Body of pancreas (tissue), 4 donors: ENCODE data around the gene LPCAT3. TPM values are rescaled to one million over a fixed set of nuclear protein-coding genes. Genes with fewer than 3 reads are reported as not detected.
"Not testable (repeated sequence)": the region's sequence is repeated elsewhere in the genome, so short reads cannot be mapped to it uniquely, and the experiment has no call there.

Experiments
- ATAC-seq: fragments of 150-250 bp; one replicate; pipeline ENCODE4 v1.9.1; 2016
- DNase-seq, 4 donors: peaks; one replicate each; pipeline ENCODE4 v3.0.0-alpha.2; 2019
- H3K27ac ChIP-seq, 4 donors: fragments of 200-600 bp; sonication (generic); 1 replicate in 3 of 4; 2 replicates in 1 of 4; pipeline versions ENCODE4 v1.5.1 to v1.6.1; 2016 to 2019; ENCODE audit warnings: mild to moderate bottlenecking in 1 of 4, mixed read lengths in 1 of 4, moderate library complexity in 1 of 4
- H3K27me3 ChIP-seq, 2 donors: fragments of 200-600 bp; sonication (generic); one replicate each; pipeline ENCODE4 v1.6.0; 2016; ENCODE audit warnings: mild to moderate bottlenecking in 1 of 2
- H3K36me3 ChIP-seq, 2 donors: fragments of 200-600 bp; sonication (generic); replicated peaks in 1 of 2; 2 replicates each; pipeline ENCODE4 v1.5.1; 2016; ENCODE audit warnings: low read depth in 2 of 2; ENCODE audit not compliant: insufficient read depth in 1 of 2
- H3K4me1 ChIP-seq: fragments of 200-600 bp; sonication (generic); one replicate; pipeline ENCODE4 v1.6.0; 2016
- H3K4me3 ChIP-seq, 2 donors: fragments of 200-600 bp; sonication (generic); 1 replicate in 1 of 2; 2 replicates in 1 of 2; pipeline ENCODE4 v1.5.1; 2016 to 2019
- H3K9me3 ChIP-seq, 3 donors: fragments of 200-600 bp; sonication (generic); 1 replicate in 2 of 3; 2 replicates in 1 of 3; pipeline ENCODE4 v1.5.1; 2016
- CTCF ChIP-seq, 7 experiments: fragments of 450-650 bp in 4 of 7; fragments of 200-600 bp in 3 of 7; sonication (generic) in 3 of 7; IDR thresholded peaks; one replicate each; pipeline ENCODE4 v1.5.1; 2016 to 2019; ENCODE audit warnings: antibody characterized with exemption in 7 of 7
- POLR2A ChIP-seq, 3 donors: fragments of 450-650 bp; IDR thresholded peaks; one replicate each; pipeline ENCODE4 v1.6.1; 2016; ENCODE audit warnings: antibody characterized with exemption in 3 of 3, mild to moderate bottlenecking in 2 of 3
- WGBS, 2 donors: methylation state at CpG; one replicate each; pipeline ENCODE4 v1.1.5; 2017; 5-methylcytosine and 5-hydroxymethylcytosine counted together
- intact Hi-C: fragments of 100-400 bp; cut with DNase I; formaldehyde crosslinking; loops from one replicate; pipeline ENCODE4 v1.15.1; 2023
- total RNA-seq, 2 donors: library from RNA; depleted of rRNA; stranded (reverse); fragments of >200 nt; gene quantifications; one replicate each; pipeline ENCODE4 v1.1.0, GENCODE V29; 2016

The LPCAT3 gene
- total RNA-seq, 2 donors from 2014 or later: 21.5 to 39.6 TPM

- ATAC-seq (no peak), DNase-seq (no peak)
- no peak for TF ChIP-seq POLR2A (IDR thresholded peaks at IDR 0.05)
- WGBS, 2 donors: 82 to 84% methylated on average over 9 of the region's 9 CpGs
- Histone ChIP-seq H3K27me3 (no peaks in the 10 kb centered on the region), H3K36me3 (no peaks in the 10 kb centered on the region), H3K9me3 (no peaks in the 10 kb centered on the region), H3K4me3 (no peak overlapping the region), H3K4me1 (peaks cover 17% of the 10 kb centered on the region), H3K27ac (peak overlapping the region in 1 of 4 donors; percentile 76)
- intact Hi-C loops: no loop called here
Observed at GRCh38 chr12:7058850-7059395, 40.6 kb upstream of the LPCAT3 start.

- no peak for DNase-seq
- 71 to 79% methylated on average over 2 to 3 of the region's 3 CpGs for WGBS, 2 donors
- Histone ChIP-seq H3K4me3 (no peak overlapping the region), H3K27ac (no peak overlapping the region), H3K9me3 (no peaks in the 10 kb centered on the region), H3K27me3 (no peaks in the 10 kb centered on the region), H3K4me1 (peaks cover 17% of the 10 kb centered on the region), H3K36me3 (no peaks in the 10 kb centered on the region)
- no peak for ATAC-seq
- intact Hi-C loops: no loop called here
- TF ChIP-seq POLR2A (IDR thresholded peaks at IDR 0.05): no peak
- TF ChIP-seq CTCF (IDR thresholded peaks at IDR 0.05): no peak
Observed at GRCh38 chr12:7058163-7058845, 40.0 kb upstream of the LPCAT3 start.

- intact Hi-C loops, H3K36me3 ChIP-seq, H3K4me3 ChIP-seq, H3K27ac ChIP-seq, H3K27me3 ChIP-seq, ATAC-seq, H3K9me3 ChIP-seq, DNase-seq: not testable (repeated sequence)
- 89 to 96% methylated on average over 2 of the region's 2 CpGs for WGBS, 2 donors
- H3K4me1 ChIP-seq: peaks cover 17% of the 10 kb centered on the region
Observed at GRCh38 chr12:7055736-7056135, 37.5 kb upstream of the LPCAT3 start.

- intact Hi-C loops: no loop called here
- Histone ChIP-seq H3K27ac (no peak overlapping the region), H3K4me3 (no peak overlapping the region), H3K27me3 (no peaks in the 10 kb centered on the region), H3K4me1 (peaks cover 11% of the 10 kb centered on the region), H3K36me3 (no peaks in the 10 kb centered on the region), H3K9me3 (no peaks in the 10 kb centered on the region)
- WGBS, 2 donors: 67 to 73% methylated on average over 4 of the region's 4 CpGs
- no peak for ATAC-seq
- no peak for DNase-seq
- TF ChIP-seq CTCF (IDR thresholded peaks at IDR 0.05): no peak
- TF ChIP-seq POLR2A (IDR thresholded peaks at IDR 0.05): no peak
Observed at GRCh38 chr12:7054925-7055324, 36.6 kb upstream of the LPCAT3 start.

GRCh38 chr12:7049973-7050372, 31.7 kb upstream of the LPCAT3 start:
- H3K36me3 ChIP-seq, H3K9me3 ChIP-seq, H3K27me3 ChIP-seq, H3K4me3 ChIP-seq, H3K27ac ChIP-seq, ATAC-seq, H3K4me1 ChIP-seq, DNase-seq: not testable (repeated sequence)
- 83 to 85% methylated on average over 3 of the region's 3 CpGs for WGBS, 2 donors
- intact Hi-C loops: loop anchor here (10.0 kb wide), 1 partner anchor 65 kb away; no protein-coding TSS in a partner anchor

- DNase-seq, H3K4me1 ChIP-seq, H3K4me3 ChIP-seq, ATAC-seq, H3K27ac ChIP-seq, H3K27me3 ChIP-seq, H3K36me3 ChIP-seq, H3K9me3 ChIP-seq: not testable (repeated sequence)
- WGBS, 2 donors: 83 to 84% methylated on average over 10 of the region's 10 CpGs
- intact Hi-C loops: loop anchor here (10.0 kb wide), 1 partner anchor 65 kb away; no protein-coding TSS in a partner anchor
Observed at GRCh38 chr12:7049445-7049951, 31.2 kb upstream of the LPCAT3 start.
